Endothelial cell (in vitro differentiated cells): Measurements from ENCODE around the gene CTNNBL1. TPM values are rescaled to one million over a fixed set of nuclear protein-coding genes. Genes with fewer than 3 reads are reported as not detected.

ENCODE experiments used
- DNase-seq: peaks from one replicate; pipeline ENCODE4 v3.0.0; 2021; ENCODE audit warnings: low spot score
- H3K27ac Mint-ChIP-seq: one replicate; pipeline ENCODE4 v1.8.0; 2021; ENCODE audit warnings: mixed read lengths, inconsistent platforms; ENCODE audit not compliant: unreplicated experiment
- H3K27me3 Mint-ChIP-seq: one replicate; pipeline ENCODE4 v1.8.0; 2021; ENCODE audit warnings: mild to moderate bottlenecking, moderate library complexity, mixed read lengths, inconsistent platforms; ENCODE audit not compliant: unreplicated experiment
- H3K36me3 Mint-ChIP-seq: one replicate; pipeline ENCODE4 v1.8.0; 2021; ENCODE audit warnings: mild to moderate bottlenecking, low read depth, mixed read lengths, inconsistent platforms; ENCODE audit not compliant: unreplicated experiment
- H3K4me1 Mint-ChIP-seq: one replicate; pipeline ENCODE4 v1.8.0; 2021; ENCODE audit warnings: mild to moderate bottlenecking, mixed read lengths, inconsistent platforms; ENCODE audit not compliant: unreplicated experiment
- H3K4me3 Mint-ChIP-seq: one replicate; pipeline ENCODE4 v1.8.0; 2021; ENCODE audit warnings: mild to moderate bottlenecking, mixed read lengths, inconsistent platforms; ENCODE audit not compliant: unreplicated experiment
- H3K9me3 Mint-ChIP-seq: one replicate; pipeline ENCODE4 v1.8.0; 2021; ENCODE audit warnings: mixed read lengths, inconsistent platforms; ENCODE audit not compliant: unreplicated experiment
- CTCF ChIP-seq: fragments of 200-600 bp; sonication (generic); IDR thresholded peaks from one replicate; pipeline ENCODE4 v1.5.0; 2021; ENCODE audit warnings: antibody characterized with exemption; ENCODE audit not compliant: unreplicated experiment
- total RNA-seq: library from RNA; stranded (reverse); fragmentation: NEBNext Ultra II Directional; extraction: Animal tissue kit (Norgen Biotek cat#: 25700); gene quantifications from one replicate; pipeline ENCODE4 v1.2.1, GENCODE V29; 2021; ENCODE audit not compliant: unreplicated experiment

Gene CTNNBL1
- total RNA-seq, 1 donor from 2014 or later = 84.8 TPM

DNA sequence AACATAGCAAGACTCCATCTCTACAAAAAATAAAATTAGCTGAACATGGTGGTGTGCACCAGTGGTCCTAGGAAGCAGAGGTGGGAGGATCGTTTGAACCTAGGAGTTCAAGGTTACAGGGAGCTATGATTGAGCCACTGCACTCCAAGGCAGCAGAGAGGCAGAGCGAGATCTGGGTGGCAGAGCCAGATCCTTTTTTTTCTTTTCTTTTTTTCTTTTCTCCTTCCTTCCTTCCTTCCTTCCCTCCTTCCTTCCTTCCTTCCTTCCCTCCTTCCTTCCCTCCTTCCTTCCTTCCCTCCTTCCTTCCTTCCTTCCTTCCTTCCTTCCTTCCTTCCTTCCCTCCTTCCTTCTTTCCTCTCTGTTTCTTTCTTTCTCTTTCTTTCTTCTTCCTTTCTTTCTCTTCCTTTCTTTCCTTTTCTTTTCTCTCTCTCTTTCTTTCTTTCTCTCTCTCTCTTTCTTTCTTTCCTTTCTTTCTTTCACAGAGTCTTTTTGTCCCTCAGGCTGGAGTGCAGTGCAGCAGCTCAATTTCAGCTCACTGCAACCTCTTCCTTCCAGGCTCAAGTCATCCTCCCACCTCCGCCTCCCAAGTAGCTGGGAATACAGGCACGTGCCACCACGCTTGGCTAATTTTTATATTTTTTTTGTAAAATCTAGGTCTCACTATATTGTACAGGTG, 199.9 kb downstream of the CTNNBL1 start:
- no peak for TF ChIP-seq CTCF
- DNase-seq = no peak
- H3K9me3 Mint-ChIP-seq = no peaks in the 10 kb centered on the region
- no peaks in the 10 kb centered on the region for H3K4me1 Mint-ChIP-seq
- H3K4me3 Mint-ChIP-seq = no peak overlapping the region
- peaks cover 3% of the 10 kb centered on the region for H3K36me3 Mint-ChIP-seq
- H3K27me3 Mint-ChIP-seq = peaks cover 3% of the 10 kb centered on the region
- no peak overlapping the region for H3K27ac Mint-ChIP-seq

- Mint-ChIP-seq H3K4me1 (no peaks in the 10 kb centered on the region), H3K27ac (no peak overlapping the region)
Observed at GRCh38 chr20:37894454-37894853, 200.6 kb downstream of the CTNNBL1 start.

GRCh38 chr20:37895166-37895565, 201.3 kb downstream of the CTNNBL1 start:
- no peak for DNase-seq
- Mint-ChIP-seq H3K4me3 (no peak overlapping the region), H3K4me1 (no peaks in the 10 kb centered on the region), H3K27me3 (peaks cover 4% of the 10 kb centered on the region), H3K36me3 (no peaks in the 10 kb centered on the region), H3K9me3 (no peaks in the 10 kb centered on the region), H3K27ac (no peak overlapping the region)
- no peak for TF ChIP-seq CTCF

More at GRCh38 chr20:37894454-37894853, 200.6 kb downstream of the CTNNBL1 start:
- H3K27me3 Mint-ChIP-seq = peaks cover 3% of the 10 kb centered on the region
- H3K9me3 Mint-ChIP-seq = no peaks in the 10 kb centered on the region
- H3K36me3 Mint-ChIP-seq = peaks cover 3% of the 10 kb centered on the region
- H3K4me3 Mint-ChIP-seq = no peak overlapping the region
- no peak for DNase-seq
- no peak for TF ChIP-seq CTCF

DNA sequence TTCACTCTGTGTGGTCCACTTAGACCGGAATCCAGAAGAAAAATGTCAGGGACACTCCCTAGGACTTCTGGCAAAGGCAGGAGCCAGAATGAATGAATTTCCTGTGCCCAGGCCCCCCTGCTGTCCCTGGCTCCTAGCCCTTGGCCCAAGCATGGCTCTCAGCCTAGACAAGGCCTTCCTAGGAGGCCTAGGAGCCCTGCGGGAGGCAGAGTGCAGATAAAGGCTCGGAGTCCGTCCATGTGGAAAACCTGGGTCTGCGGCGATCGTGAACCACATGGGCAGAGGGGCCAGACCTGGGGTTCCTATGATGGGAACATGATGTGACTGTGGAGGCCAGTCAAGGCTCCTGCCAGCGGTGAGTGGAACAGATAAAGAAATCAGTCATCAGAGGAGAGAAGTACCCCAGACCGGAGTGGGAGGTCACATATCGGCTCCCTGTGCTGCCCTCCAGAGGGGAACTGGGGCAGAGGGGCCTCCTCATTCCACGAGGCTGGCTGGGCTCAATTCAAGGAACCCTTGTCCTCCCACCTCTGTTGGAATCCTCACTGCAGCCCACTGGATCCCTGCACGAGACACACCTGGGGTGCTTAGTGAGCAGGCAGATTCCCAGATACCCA, 203.2 kb downstream of the CTNNBL1 start:
- peak; percentile 56 for DNase-seq
- H3K4me3 Mint-ChIP-seq = no peak overlapping the region
- peaks cover under 1% of the 10 kb centered on the region for H3K4me1 Mint-ChIP-seq
- no peaks in the 10 kb centered on the region for H3K36me3 Mint-ChIP-seq
- peak; percentile 23 for TF ChIP-seq CTCF
- H3K27me3 Mint-ChIP-seq = peaks cover 5% of the 10 kb centered on the region
- H3K27ac Mint-ChIP-seq = no peak overlapping the region
- no peaks in the 10 kb centered on the region for H3K9me3 Mint-ChIP-seq
